H9 (cell line): ENCODE data around the gene PBX1. TPM values are rescaled to one million over a fixed set of nuclear protein-coding genes. Genes with fewer than 3 reads are reported as not detected.

Experiments used
- DNase-seq: peaks from one replicate; pipeline ENCODE4 v3.0.0-alpha.2; 2017
- H2AFZ ChIP-seq: one replicate; pipeline ENCODE4 v1.6.1; 2013; ENCODE audit warnings: mild to moderate bottlenecking, low read length, control low read depth, moderate library complexity
- H2AK5ac ChIP-seq: 2 replicates; pipeline ENCODE4 v1.6.1; 2013; ENCODE audit warnings: low read length, control low read depth, mixed read lengths; ENCODE audit not compliant: insufficient read length
- H2BK120ac ChIP-seq: one replicate; pipeline ENCODE4 v1.6.1; 2013; ENCODE audit warnings: low read depth, mild to moderate bottlenecking, low read length, control low read depth, inconsistent platforms; ENCODE audit not compliant: poor library complexity, severe bottlenecking
- H2BK12ac ChIP-seq: 2 replicates; pipeline ENCODE4 v1.6.1; 2013; ENCODE audit warnings: low read length, control low read depth, mixed read lengths, low read depth; ENCODE audit not compliant: insufficient read length
- H2BK15ac ChIP-seq: 2 replicates; pipeline ENCODE4 v1.6.1; 2013; ENCODE audit warnings: low read depth, low read length, control low read depth
- H2BK20ac ChIP-seq: one replicate; pipeline ENCODE4 v1.6.1; 2013; ENCODE audit warnings: low read depth, mild to moderate bottlenecking, low read length, control low read depth, inconsistent platforms; ENCODE audit not compliant: poor library complexity, severe bottlenecking
- H2BK5ac ChIP-seq: 2 replicates; pipeline ENCODE4 v1.6.1; 2013; ENCODE audit warnings: low read length, control low read depth, mixed read lengths; ENCODE audit not compliant: insufficient read length
- H3K14ac ChIP-seq: 2 replicates; pipeline ENCODE4 v1.6.1; 2013; ENCODE audit warnings: low read length, control low read depth; ENCODE audit not compliant: insufficient read depth
- H3K18ac ChIP-seq: 2 replicates; pipeline ENCODE4 v1.6.1; 2013; ENCODE audit warnings: low read depth, mild to moderate bottlenecking, mixed read lengths, low read length, control low read depth; ENCODE audit not compliant: insufficient read length
- H3K23ac ChIP-seq: 2 replicates; pipeline ENCODE4 v1.6.1; 2013; ENCODE audit warnings: low read length, control low read depth, mixed read lengths, low read depth; ENCODE audit not compliant: insufficient read length
- H3K23me2 ChIP-seq: 2 replicates; pipeline ENCODE4 v1.6.1; 2013; ENCODE audit warnings: low read depth, mild to moderate bottlenecking, mixed read lengths, low read length, control low read depth; ENCODE audit not compliant: insufficient read length, poor library complexity, severe bottlenecking
- H3K27ac ChIP-seq: 2 replicates; pipeline ENCODE4 v1.5.1; 2013; ENCODE audit warnings: low read length, control low read depth, mixed read lengths, low read depth; ENCODE audit not compliant: insufficient read length
- H3K27me3 ChIP-seq: 2 replicates; pipeline ENCODE4 v1.6.1; 2013; ENCODE audit warnings: low read length, control low read depth, inconsistent platforms; ENCODE audit not compliant: insufficient read depth
- H3K4ac ChIP-seq: 2 replicates; pipeline ENCODE4 v1.6.1; 2013; ENCODE audit warnings: low read depth, mild to moderate bottlenecking, control low read depth, inconsistent platforms, low read length, moderate library complexity
- H3K4me1 ChIP-seq: 2 replicates; pipeline ENCODE4 v1.6.1; 2013; ENCODE audit warnings: low read length, control low read depth, inconsistent platforms; ENCODE audit not compliant: insufficient read depth
- H3K4me2 ChIP-seq: 2 replicates; pipeline ENCODE4 v1.6.1; 2013; ENCODE audit warnings: low read length, control low read depth, mixed read lengths; ENCODE audit not compliant: insufficient read length, insufficient read depth
- H3K56ac ChIP-seq: 2 replicates; pipeline ENCODE4 v1.6.1; 2013; ENCODE audit warnings: low read depth, mild to moderate bottlenecking, mixed read lengths, low read length, control low read depth; ENCODE audit not compliant: insufficient read length
- H3K79me1 ChIP-seq: 2 replicates; pipeline ENCODE4 v1.6.1; 2013; ENCODE audit warnings: low read depth, mild to moderate bottlenecking, moderate library complexity, low read length, control low read depth, inconsistent platforms; ENCODE audit not compliant: insufficient read depth, poor library complexity, severe bottlenecking
- H3K79me2 ChIP-seq: 2 replicates; pipeline ENCODE4 v1.6.1; 2013; ENCODE audit warnings: low read length, control low read depth, inconsistent platforms; ENCODE audit not compliant: insufficient read depth
- H3K9ac ChIP-seq: 2 replicates; pipeline ENCODE4 v1.6.1; 2013; ENCODE audit warnings: low read length, control low read depth, mixed read lengths; ENCODE audit not compliant: insufficient read length; ENCODE audit errors: extremely low read depth
- H3K9me3 ChIP-seq: one replicate; pipeline ENCODE4 v1.6.1; 2013; ENCODE audit warnings: low read depth, low read length, inconsistent platforms; ENCODE audit not compliant: control insufficient read depth
- H3T11ph ChIP-seq: one replicate; pipeline ENCODE4 v1.6.1; 2013; ENCODE audit warnings: mild to moderate bottlenecking, low read length, control low read depth, inconsistent platforms
- H4K20me1 ChIP-seq: one replicate; pipeline ENCODE4 v1.6.1; 2013; ENCODE audit not compliant: control insufficient read depth, insufficient read length, insufficient read depth
- H4K5ac ChIP-seq: 2 replicates; pipeline ENCODE4 v1.6.1; 2013; ENCODE audit warnings: low read depth, mild to moderate bottlenecking, mixed read lengths, low read length, control low read depth; ENCODE audit not compliant: insufficient read length
- H4K8ac ChIP-seq: replicated peaks from 2 replicates; pipeline ENCODE4 v1.6.1; 2013; ENCODE audit warnings: low read length, control low read depth, mixed read lengths, low read depth; ENCODE audit not compliant: insufficient read length
- H4K91ac ChIP-seq: 2 replicates; pipeline ENCODE4 v1.6.1; 2013; ENCODE audit warnings: low read depth, mild to moderate bottlenecking, moderate library complexity, mixed read lengths, low read length, control low read depth; ENCODE audit not compliant: insufficient read length
- H3K27ac Mint-ChIP-seq, 3 experiments: 2 replicates in 2 of 3; 3 replicates in 1 of 3; pipeline ENCODE4 v1.8.0; 2020 to 2021; ENCODE audit warnings: mixed read lengths in 3 of 3, mild to moderate bottlenecking in 1 of 3, moderate library complexity in 1 of 3
- H3K27me3 Mint-ChIP-seq: 2 replicates; pipeline ENCODE4 v1.8.0; 2021; ENCODE audit warnings: low read depth, mild to moderate bottlenecking, moderate library complexity, mixed read lengths
- H3K36me3 Mint-ChIP-seq, 3 experiments: 2 replicates in 2 of 3; 3 replicates in 1 of 3; pipeline ENCODE4 v1.8.0; 2020 to 2021; ENCODE audit warnings: low read depth in 3 of 3, mixed read lengths in 3 of 3; ENCODE audit not compliant: insufficient read depth in 1 of 3
- H3K4me1 Mint-ChIP-seq, 2 experiments: 2 replicates each; pipeline ENCODE4 v1.8.0; 2020; ENCODE audit warnings: mixed read lengths in 2 of 2
- H3K4me3 Mint-ChIP-seq, 2 experiments: 2 replicates in 1 of 2; 3 replicates in 1 of 2; pipeline ENCODE4 v1.8.0; 2020 to 2021; ENCODE audit warnings: mild to moderate bottlenecking in 2 of 2, mixed read lengths in 2 of 2, moderate library complexity in 1 of 2
- H3K9me3 Mint-ChIP-seq, 2 experiments: 2 replicates in 1 of 2; 3 replicates in 1 of 2; pipeline ENCODE4 v1.8.0; 2020; ENCODE audit warnings: mild to moderate bottlenecking in 2 of 2, mixed read lengths in 2 of 2, moderate library complexity in 1 of 2
- WGBS: extraction: QIAGEN DNeasy Blood & Tissue Kit; methylation state at CpG from one replicate; pipeline ENCODE4 v1.1.7; 2013; ENCODE audit warnings: missing lambda C conversion rate, low lambda C conversion rate, mixed read lengths; ENCODE audit not compliant: insufficient read length; ENCODE audit errors: extremely low coverage; 5-methylcytosine and 5-hydroxymethylcytosine counted together
- total RNA-seq: library from RNA; stranded (reverse); gene quantifications from 2 replicates; pipeline ENCODE4 v1.2.1, GENCODE V29; 2021
- TF ChIP-seq, protein P1 (sequence below): fragments of 200-600 bp; sonication (generic); conservative IDR thresholded peaks from 3 replicates; pipeline ENCODE4 v1.8.0; 2021; ENCODE audit warnings: antibody characterized with exemption, mild to moderate bottlenecking

PBX1 gene
- total RNA-seq, 1 experiment from 2014 or later, result 142 TPM

- DNase-seq, result no peak
- Histone ChIP-seq H3K23ac (no peak overlapping the region), H3K9ac (no peak overlapping the region), H4K8ac (no peak overlapping the region), H3K23me2 (no peaks in the 10 kb centered on the region), H2BK120ac (no peak overlapping the region), H2BK15ac (no peak overlapping the region), H3T11ph (no peak overlapping the region), H2BK12ac (no peak overlapping the region), H3K27ac (no peak overlapping the region), H3K27me3 (no peaks in the 10 kb centered on the region), H3K79me2 (no peaks in the 10 kb centered on the region; the same call in 1 of the 2 replicates), H2BK20ac (no peak overlapping the region), H4K91ac (no peak overlapping the region), H2AK5ac (no peak overlapping the region), H4K5ac (no peak overlapping the region), H3K4me2 (no peak overlapping the region), H3K4ac (no peak overlapping the region), H3K18ac (no peak overlapping the region), H3K56ac (no peak overlapping the region), H3K4me1 (peaks cover 2% of the 10 kb centered on the region; the same call in 1 of the 2 replicates), H3K79me1 (no peaks in the 10 kb centered on the region), H2AFZ (no peak overlapping the region), H3K9me3 (no peaks in the 10 kb centered on the region), H2BK5ac (no peak overlapping the region), H3K14ac (no peak overlapping the region), H4K20me1 (no peaks in the 10 kb centered on the region)
- Mint-ChIP-seq H3K4me3 (no peak overlapping the region), H3K36me3 (peaks cover 3 to 6% (median 5%) of the 10 kb centered on the region in 3 experiments; a peak in 4 of 7 replicates), H3K4me1 (peaks cover 45 to 48% of the 10 kb centered on the region in 2 experiments), H3K9me3 (no peaks in the 10 kb centered on the region), H3K27ac (peak overlapping the region in 2 of 3 experiments; percentile 53 to 69; a peak in 3 of 7 replicates), H3K27me3 (no peaks in the 10 kb centered on the region)
- WGBS, result no CpG with 5 or more reads among the region's 12 CpGs
- TF ChIP-seq, protein P1, sequence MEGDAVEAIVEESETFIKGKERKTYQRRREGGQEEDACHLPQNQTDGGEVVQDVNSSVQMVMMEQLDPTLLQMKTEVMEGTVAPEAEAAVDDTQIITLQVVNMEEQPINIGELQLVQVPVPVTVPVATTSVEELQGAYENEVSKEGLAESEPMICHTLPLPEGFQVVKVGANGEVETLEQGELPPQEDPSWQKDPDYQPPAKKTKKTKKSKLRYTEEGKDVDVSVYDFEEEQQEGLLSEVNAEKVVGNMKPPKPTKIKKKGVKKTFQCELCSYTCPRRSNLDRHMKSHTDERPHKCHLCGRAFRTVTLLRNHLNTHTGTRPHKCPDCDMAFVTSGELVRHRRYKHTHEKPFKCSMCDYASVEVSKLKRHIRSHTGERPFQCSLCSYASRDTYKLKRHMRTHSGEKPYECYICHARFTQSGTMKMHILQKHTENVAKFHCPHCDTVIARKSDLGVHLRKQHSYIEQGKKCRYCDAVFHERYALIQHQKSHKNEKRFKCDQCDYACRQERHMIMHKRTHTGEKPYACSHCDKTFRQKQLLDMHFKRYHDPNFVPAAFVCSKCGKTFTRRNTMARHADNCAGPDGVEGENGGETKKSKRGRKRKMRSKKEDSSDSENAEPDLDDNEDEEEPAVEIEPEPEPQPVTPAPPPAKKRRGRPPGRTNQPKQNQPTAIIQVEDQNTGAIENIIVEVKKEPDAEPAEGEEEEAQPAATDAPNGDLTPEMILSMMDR, result no peak
These were observed 221.3 kb downstream of the PBX1 start for GRCh38 chr1:164780111-164780812.
